HepG2 (cell line): ENCODE data around the gene UQCRC1. TPM values are rescaled to one million over a fixed set of nuclear protein-coding genes. Genes with fewer than 3 reads are reported as not detected.

Experiments used
- ADNP ChIP-seq: sonication (generic); formaldehyde crosslinking; IDR thresholded peaks from 2 replicates; pipeline ENCODE4 v1.4.0; 2020; ENCODE audit warnings: missing genetic modification reagents
- AHR ChIP-seq: IDR thresholded peaks from 2 replicates; pipeline ENCODE4 v1.6.1; 2018; ENCODE audit warnings: missing genetic modification reagents, missing compliant biosample characterization
- BRD4 ChIP-seq: sonication (generic); formaldehyde crosslinking; IDR thresholded peaks from 2 replicates; pipeline ENCODE4 v1.4.0; 2020; ENCODE audit warnings: missing genetic modification reagents
- CEBPB ChIP-seq: IDR thresholded peaks from 2 replicates; pipeline ENCODE4 v1.6.1; 2011; ENCODE audit warnings: low read depth, low read length, improper control_type of control experiment, borderline replicate concordance
- CENPT ChIP-seq: sonication (generic); formaldehyde crosslinking; IDR thresholded peaks from 2 replicates; pipeline ENCODE4 v1.8.0; 2022; ENCODE audit warnings: low read depth, mild to moderate bottlenecking, moderate library complexity, missing genetic modification reagents
- FOXM1 ChIP-seq: sonication (generic); formaldehyde crosslinking; IDR thresholded peaks from 2 replicates; pipeline ENCODE4 v1.5.0; 2020; ENCODE audit warnings: missing genetic modification reagents
- FOXO4 ChIP-seq: sonication (generic); formaldehyde crosslinking; conservative IDR thresholded peaks from 2 replicates; pipeline ENCODE4 v1.8.1; 2023; ENCODE audit warnings: missing genetic modification reagents
- LRRFIP1 ChIP-seq: sonication (generic); formaldehyde crosslinking; conservative IDR thresholded peaks from 2 replicates; pipeline ENCODE4 v1.4.0; 2020; ENCODE audit warnings: missing genetic modification reagents
- MIER3 ChIP-seq: IDR thresholded peaks from 2 replicates; pipeline ENCODE4 v1.6.1; 2016; ENCODE audit warnings: missing compliant biosample characterization, borderline replicate concordance
- NFKB2 ChIP-seq: sonication (generic); formaldehyde crosslinking; IDR thresholded peaks from 2 replicates; pipeline ENCODE4 v1.4.0; 2020; ENCODE audit warnings: missing genetic modification reagents, borderline replicate concordance
- PHF8 ChIP-seq: sonication (generic); formaldehyde crosslinking; IDR thresholded peaks from 2 replicates; pipeline ENCODE4 v1.5.0; 2020; ENCODE audit warnings: missing genetic modification reagents
- SRSF9 ChIP-seq: fragments of 200-400 bp; formaldehyde crosslinking; IDR thresholded peaks from 2 replicates; pipeline ENCODE4 v1.6.1; 2018; ENCODE audit warnings: borderline replicate concordance, mild to moderate bottlenecking, low read depth, low read length; ENCODE audit not compliant: insufficient read depth, poor library complexity, severe bottlenecking
- TCF7 ChIP-seq: sonication (generic); IDR thresholded peaks from 2 replicates; pipeline ENCODE4 v1.6.1; 2016; ENCODE audit warnings: antibody characterized with exemption, low read depth
- TFAP4 ChIP-seq: sonication (generic); IDR thresholded peaks from 2 replicates; pipeline ENCODE4 v1.6.1; 2016; ENCODE audit warnings: low read depth, borderline replicate concordance
- ZBTB34 ChIP-seq: sonication (generic); formaldehyde crosslinking; IDR thresholded peaks from 2 replicates; pipeline ENCODE4 v1.8.0; 2022; ENCODE audit warnings: mild to moderate bottlenecking, missing genetic modification reagents
- ZBTB43 ChIP-seq: sonication (generic); formaldehyde crosslinking; conservative IDR thresholded peaks from 2 replicates; pipeline ENCODE4 v1.4.0; 2020; ENCODE audit warnings: missing genetic modification reagents
- ZMAT3 ChIP-seq: sonication (generic); formaldehyde crosslinking; conservative IDR thresholded peaks from 2 replicates; pipeline ENCODE4 v1.7.0; 2021; ENCODE audit warnings: missing genetic modification reagents
- ZNF17 ChIP-seq: sonication (generic); formaldehyde crosslinking; IDR thresholded peaks from 2 replicates; pipeline ENCODE4 v1.5.0; 2020; ENCODE audit warnings: mild to moderate bottlenecking, missing genetic modification reagents
- ZNF224 ChIP-seq: sonication (generic); formaldehyde crosslinking; IDR thresholded peaks from 2 replicates; pipeline ENCODE4 v1.5.0; 2020; ENCODE audit warnings: mild to moderate bottlenecking, missing genetic modification reagents
- ZNF543 ChIP-seq: sonication (generic); formaldehyde crosslinking; IDR thresholded peaks from 2 replicates; pipeline ENCODE4 v1.4.0; 2020; ENCODE audit warnings: mild to moderate bottlenecking, missing genetic modification reagents
- ZNF720 ChIP-seq: sonication (generic); formaldehyde crosslinking; IDR thresholded peaks from 2 replicates; pipeline ENCODE4 v1.4.0; 2020; ENCODE audit warnings: missing genetic modification reagents
- ZNF883 ChIP-seq: sonication (generic); formaldehyde crosslinking; IDR thresholded peaks from 2 replicates; pipeline ENCODE4 v1.5.1; 2020; ENCODE audit warnings: mild to moderate bottlenecking, missing genetic modification reagents; ENCODE audit errors: not compliant biosample characterization
- polyA plus RNA-seq, 8 experiments: library from polyadenylated mRNA; depleted of rRNA in 3 of 8; stranded (reverse) in 7 of 8; unstranded in 1 of 8; fragments of >200 nt; fragmentation: Illumina TruSeq in 4 of 8; extraction: Trizol in 4 of 8; gene quantifications; 2 replicates each; pipeline versions ENCODE4 v1.2.1 to v1.2.3, GENCODE V29; 2011 to 2016; ENCODE audit warnings: low read depth in 4 of 8, missing spikeins in 1 of 8, mixed read lengths in 1 of 8; ENCODE audit not compliant: insufficient read depth in 1 of 8
- total RNA-seq, 5 experiments: library from RNA; depleted of rRNA; stranded (reverse); fragments of >200 nt; fragmentation: Illumina TruSeq; extraction: Trizol; gene quantifications; 2 replicates each; pipeline ENCODE4 v1.2.3, GENCODE V29; 2016; ENCODE audit warnings: low read depth in 1 of 5

Gene UQCRC1
- total and polyA plus RNA-seq, 2 of the 13 experiments (the other 11 are each of a cell fraction or from before 2014, with no cell fraction given), result 316 to 680 TPM

GRCh38 chr3:48609088-48610005 lies at the start of gene UQCRC1 (continued):
- TF ChIP-seq NFKB2 (CRISPR knock-in tag) (peak; percentile 42; the same call in 1 of the 2 replicates), BRD4 (CRISPR knock-in tag) (peak; percentile 98), ZMAT3 (CRISPR knock-in tag) (peak; percentile 85; the same call in 1 of the 2 replicates), CENPT (CRISPR knock-in tag) (peak; percentile 61; the same call in 1 of the 2 replicates), AHR (CRISPR knock-in tag) (no peak; the same call in 1 of the 2 replicates), ZNF720 (CRISPR knock-in tag) (no peak), TFAP4 (peak; percentile 57; the same call in 1 of the 2 replicates), ZBTB43 (CRISPR knock-in tag) (no peak; the same call in 1 of the 2 replicates), FOXM1 (no peak), LRRFIP1 (CRISPR knock-in tag) (no peak), ZNF543 (CRISPR knock-in tag) (no peak), MIER3 (CRISPR knock-in tag) (no peak), TCF7 (no peak), ZNF17 (no peak), FOXO4 (CRISPR knock-in tag) (no peak), ADNP (CRISPR knock-in tag) (no peak; the same call in none of the 2 replicates), PHF8 (CRISPR knock-in tag) (peak; percentile 99), SRSF9 (no peak), ZNF883 (CRISPR knock-in tag) (peak; percentile 89), ZBTB34 (CRISPR knock-in tag) (peak; percentile 46; the same call in 1 of the 2 replicates), CEBPB (no peak), ZNF224 (CRISPR knock-in tag) (no peak; the same call in 1 of the 2 replicates)
